ENCODE measurements around the gene STK16.
A peak's percentile ranks its signal among the peaks of the same experiment; 100 is the strongest.

The STK16 gene

GRCh38 chr2:219251656-219252055 is 6.4 kb downstream of the STK16 start:
- TF ChIP-seq CTCF (conservative IDR thresholded peaks at IDR 0.05; ENCODE audit: low read depth, low read length), result no peak
- H2AFZ ChIP-seq (ENCODE audit: low read depth), result no peak overlapping the region
- H3K4me2 ChIP-seq, result no peak overlapping the region; the same call in 1 of the 2 replicates
- H3K27ac ChIP-seq, result no peak overlapping the region
- no peaks in the 10 kb centered on the region for H4K20me1 ChIP-seq (ENCODE audit: insufficient read depth)
- H3K36me3 ChIP-seq (ENCODE audit: insufficient read depth), result no peaks in the 10 kb centered on the region
- no peak overlapping the region for H3K9ac ChIP-seq
- peaks cover 22% of the 10 kb centered on the region for H3K4me1 ChIP-seq (ENCODE audit: low read depth, poor library complexity, severe bottlenecking)
- no peak overlapping the region for H3K4me3 ChIP-seq (IDR thresholded peaks at IDR 0.05; ENCODE audit: insufficient read depth, low read depth, low read length)
- H3K79me2 ChIP-seq (ENCODE audit: insufficient read depth, low read depth), result peaks cover 6% of the 10 kb centered on the region; the same call in 1 of the 2 replicates
- H3K27me3 ChIP-seq (ENCODE audit: insufficient read depth, low read depth), result peaks cover 22% of the 10 kb centered on the region; the same call in 1 of the 2 replicates

- peaks cover 6% of the 10 kb centered on the region; the same call in 1 of the 2 replicates for H3K79me2 ChIP-seq (ENCODE audit: insufficient read depth, low read depth)
- peak overlapping the region; percentile 85 for H3K4me2 ChIP-seq
- TF ChIP-seq CTCF (conservative IDR thresholded peaks at IDR 0.05; ENCODE audit: low read depth, low read length), result no peak
- peaks cover 22% of the 10 kb centered on the region for H3K4me1 ChIP-seq (ENCODE audit: low read depth, poor library complexity, severe bottlenecking)
- H3K9ac ChIP-seq, result no peak overlapping the region
- H3K27me3 ChIP-seq (ENCODE audit: insufficient read depth, low read depth), result peaks cover 22% of the 10 kb centered on the region; the same call in 1 of the 2 replicates
- H3K27ac ChIP-seq, result no peak overlapping the region
- H2AFZ ChIP-seq (ENCODE audit: low read depth), result no peak overlapping the region
- H4K20me1 ChIP-seq (ENCODE audit: insufficient read depth), result no peaks in the 10 kb centered on the region
- no peak overlapping the region for H3K4me3 ChIP-seq (IDR thresholded peaks at IDR 0.05; ENCODE audit: insufficient read depth, low read depth, low read length)
- H3K36me3 ChIP-seq (ENCODE audit: insufficient read depth), result no peaks in the 10 kb centered on the region
Measured at GRCh38 chr2:219252084-219252483, 6.8 kb downstream of the STK16 start.

- Histone ChIP-seq H3K27ac (peak overlapping the region; percentile 56; the same call in 1 of the 2 replicates), H3K27me3 (ENCODE audit: insufficient read depth, low read depth) (peaks cover 22% of the 10 kb centered on the region; the same call in 1 of the 2 replicates), H2AFZ (ENCODE audit: low read depth) (peak overlapping the region; percentile 64)
Measured at GRCh38 chr2:219252570-219252899, 7.3 kb downstream of the STK16 start.

GRCh38 chr2:219252900-219253752 is 7.8 kb downstream of the STK16 start, which contains the start of gene TUBA4B:
TSS of gene TUBA4B (plus strand) at chr2:219253243. CDS start at chr2:219253408, 165 bp downstream.
- Histone ChIP-seq H3K4me2 (peak within 1 kb of the TSS; percentile 85), H3K36me3 (ENCODE audit: insufficient read depth) (no peaks in the 10 kb centered on the region), H3K4me1 (ENCODE audit: low read depth, poor library complexity, severe bottlenecking) (peaks cover 22% of the 10 kb centered on the region), H3K9ac (peak within 1 kb of the TSS; percentile 77), H3K27ac (peak within 1 kb of the TSS; percentile 56), H3K4me3 (IDR thresholded peaks at IDR 0.05; ENCODE audit: insufficient read depth, low read depth, low read length) (peak within 1 kb of the TSS; percentile 80), H3K79me2 (ENCODE audit: insufficient read depth, low read depth) (peaks cover 6% of the 10 kb centered on the region; the same call in 1 of the 2 replicates), H4K20me1 (ENCODE audit: insufficient read depth) (no peaks in the 10 kb centered on the region), H2AFZ (ENCODE audit: low read depth) (peak within 1 kb of the TSS; percentile 91), H3K27me3 (ENCODE audit: insufficient read depth, low read depth) (peaks cover 22% of the 10 kb centered on the region; the same call in 1 of the 2 replicates)
- TF ChIP-seq CTCF (conservative IDR thresholded peaks at IDR 0.05; ENCODE audit: low read depth, low read length), result no peak

More at GRCh38 chr2:219252570-219252899, 7.3 kb downstream of the STK16 start:
- peak overlapping the region; percentile 80 for H3K4me3 ChIP-seq (IDR thresholded peaks at IDR 0.05; ENCODE audit: insufficient read depth, low read depth, low read length)
- peaks cover 6% of the 10 kb centered on the region; the same call in 1 of the 2 replicates for H3K79me2 ChIP-seq (ENCODE audit: insufficient read depth, low read depth)
- no peak for TF ChIP-seq CTCF (conservative IDR thresholded peaks at IDR 0.05; ENCODE audit: low read depth, low read length)
- peak overlapping the region; percentile 85 for H3K4me2 ChIP-seq
- no peaks in the 10 kb centered on the region for H3K36me3 ChIP-seq (ENCODE audit: insufficient read depth)
- H3K9ac ChIP-seq, result peak overlapping the region; percentile 77; the same call in 1 of the 2 replicates
- no peaks in the 10 kb centered on the region for H4K20me1 ChIP-seq (ENCODE audit: insufficient read depth)
- peaks cover 22% of the 10 kb centered on the region for H3K4me1 ChIP-seq (ENCODE audit: low read depth, poor library complexity, severe bottlenecking)
